Naive B cell (primary cell): Measurements from ENCODE around the gene DISC1. TPM values are rescaled to one million over a fixed set of nuclear protein-coding genes. Genes with fewer than 3 reads are reported as not detected.
"Not testable (repeated sequence)": the region's sequence is repeated elsewhere in the genome, so short reads cannot be mapped to it uniquely, and the experiment has no call there.

Experiments
- ATAC-seq, 2 donors: fragments of 150-1000 bp; cut with Tn5 transposase; 2 replicates each; pipeline ENCODE4 v1.10.0; 2021; ENCODE audit warnings: low read depth in 2 of 2, mild to moderate bottlenecking in 2 of 2, moderate library complexity in 2 of 2
- DNase-seq: peaks from one replicate; pipeline ENCODE4 v3.0.0; 2022
- H3K27ac Mint-ChIP-seq, 6 donors: one replicate each; pipeline ENCODE4 v1.8.0; 2020 to 2022; ENCODE audit warnings: mild to moderate bottlenecking in 6 of 6, mixed read lengths in 6 of 6, moderate library complexity in 5 of 6, inconsistent platforms in 2 of 6
- H3K27me3 Mint-ChIP-seq, 3 donors: one replicate each; pipeline ENCODE4 v1.8.0; 2021 to 2022; ENCODE audit warnings: mixed read lengths in 3 of 3, mild to moderate bottlenecking in 1 of 3
- H3K36me3 Mint-ChIP-seq, 2 donors: one replicate each; pipeline ENCODE4 v1.8.0; 2020 to 2022; ENCODE audit warnings: mixed read lengths in 2 of 2, inconsistent platforms in 1 of 2, mild to moderate bottlenecking in 1 of 2
- H3K4me1 Mint-ChIP-seq, 3 donors: one replicate each; pipeline ENCODE4 v1.8.0; 2020 to 2022; ENCODE audit warnings: mixed read lengths in 3 of 3, inconsistent platforms in 1 of 3, mild to moderate bottlenecking in 1 of 3, moderate library complexity in 1 of 3
- H3K4me3 Mint-ChIP-seq, 8 donors: one replicate each; pipeline ENCODE4 v1.8.0; 2020 to 2022; ENCODE audit warnings: mild to moderate bottlenecking in 8 of 8, mixed read lengths in 8 of 8, moderate library complexity in 8 of 8, inconsistent platforms in 2 of 8
- H3K9me3 Mint-ChIP-seq, 7 donors: one replicate each; pipeline ENCODE4 v1.8.0; 2020 to 2022; ENCODE audit warnings: mixed read lengths in 7 of 7, mild to moderate bottlenecking in 5 of 7, inconsistent platforms in 2 of 7, moderate library complexity in 1 of 7
- polyA plus RNA-seq, 6 donors: library from polyadenylated mRNA; unstranded; fragments of 300-500 nt; fragmentation: Illumina TruSeq; gene quantifications; one replicate each; pipeline ENCODE4 v1.2.3, GENCODE V29; 2021; ENCODE audit warnings: low read depth in 6 of 6

The DISC1 gene
- polyA plus RNA-seq, 6 donors from 2014 or later: 1.3 to 2.2 (median 2.1) TPM; not detected in 1

GRCh38 chr1:231936983-231937775 is 310.6 kb downstream of the DISC1 start:
- Mint-ChIP-seq H3K27ac (peak overlapping the region in 1 of 6 donors; percentile 6), H3K4me3 (no peak overlapping the region), H3K4me1 (peaks cover 0 to 2% (median 0%) of the 10 kb centered on the region in 3 donors)

GRCh38 chr1:231938211-231938610 is 311.6 kb downstream of the DISC1 start:
- H3K27me3 Mint-ChIP-seq: no peaks in the 10 kb centered on the region
- ATAC-seq: no peak
- H3K36me3 Mint-ChIP-seq: peaks cover 8 to 33% of the 10 kb centered on the region in 2 donors
- H3K4me3 Mint-ChIP-seq: no peak overlapping the region
- DNase-seq: no peak
- H3K4me1 Mint-ChIP-seq: peaks cover 0 to 3% (median 2%) of the 10 kb centered on the region in 3 donors
- H3K27ac Mint-ChIP-seq: peak overlapping the region in 1 of 6 donors; percentile 73
- peaks cover 0 to 7% (median 2%) of the 10 kb centered on the region in 7 donors for H3K9me3 Mint-ChIP-seq

More at GRCh38 chr1:231936983-231937775, 310.6 kb downstream of the DISC1 start:
- Mint-ChIP-seq H3K27me3 (no peaks in the 10 kb centered on the region), H3K36me3 (peaks cover 14 to 28% of the 10 kb centered on the region in 2 donors), H3K9me3 (peaks cover 0 to 8% (median 6%) of the 10 kb centered on the region in 7 donors)
- no peak for ATAC-seq
- no peak for DNase-seq

- H3K4me3 Mint-ChIP-seq: no peak overlapping the region
- ATAC-seq (no peak), DNase-seq (no peak)
- H3K27me3 Mint-ChIP-seq: no peaks in the 10 kb centered on the region
- H3K27ac Mint-ChIP-seq: peak overlapping the region in 1 of 6 donors; percentile 73
- peaks cover 0 to 7% (median 2%) of the 10 kb centered on the region in 7 donors for H3K9me3 Mint-ChIP-seq
- peaks cover 8 to 31% of the 10 kb centered on the region in 2 donors for H3K36me3 Mint-ChIP-seq
- H3K4me1 Mint-ChIP-seq: peaks cover 0 to 4% (median 2%) of the 10 kb centered on the region in 3 donors
These were observed 312.1 kb downstream of the DISC1 start for GRCh38 chr1:231938711-231939110.

GRCh38 chr1:231939118-231939517 is 312.5 kb downstream of the DISC1 start:
- Mint-ChIP-seq H3K36me3 (peaks cover 7 to 27% of the 10 kb centered on the region in 2 donors), H3K9me3 (peaks cover 0 to 7% (median 2%) of the 10 kb centered on the region in 7 donors), H3K27me3 (no peaks in the 10 kb centered on the region), H3K4me1 (peaks cover 0 to 4% (median 2%) of the 10 kb centered on the region in 3 donors), H3K27ac (no peak overlapping the region), H3K4me3 (no peak overlapping the region)
- no peak for DNase-seq
- ATAC-seq: no peak

- H3K36me3 Mint-ChIP-seq: peaks cover 4 to 34% of the 10 kb centered on the region in 2 donors
- no peak overlapping the region for H3K27ac Mint-ChIP-seq
- DNase-seq (no peak), ATAC-seq (no peak)
- no peak overlapping the region for H3K4me3 Mint-ChIP-seq
- H3K27me3 Mint-ChIP-seq: no peaks in the 10 kb centered on the region
- H3K9me3 Mint-ChIP-seq: peaks cover 0 to 9% (median 2%) of the 10 kb centered on the region in 7 donors
- H3K4me1 Mint-ChIP-seq: peaks cover 0 to 4% (median 2%) of the 10 kb centered on the region in 3 donors
These were observed 313.5 kb downstream of the DISC1 start for GRCh38 chr1:231940116-231940515.

- Mint-ChIP-seq H3K4me1 (peaks cover 0 to 4% (median 2%) of the 10 kb centered on the region in 3 donors), H3K4me3 (no peak overlapping the region), H3K9me3 (peaks cover 0 to 14% (median 3%) of the 10 kb centered on the region in 7 donors), H3K27me3 (no peaks in the 10 kb centered on the region), H3K27ac (no peak overlapping the region), H3K36me3 (peaks cover 4 to 39% of the 10 kb centered on the region in 2 donors)
- ATAC-seq: no peak
- DNase-seq: no peak
These were observed 314.1 kb downstream of the DISC1 start for GRCh38 chr1:231940701-231941100.

- no peak overlapping the region for H3K4me3 Mint-ChIP-seq
- no peak for DNase-seq
- peaks cover 4 to 21% (median 15%) of the 10 kb centered on the region in 7 donors for H3K9me3 Mint-ChIP-seq
- H3K36me3 Mint-ChIP-seq: peaks cover 4 to 40% of the 10 kb centered on the region in 2 donors
- ATAC-seq: no peak
- no peaks in the 10 kb centered on the region for H3K27me3 Mint-ChIP-seq
- H3K4me1 Mint-ChIP-seq: peaks cover 0 to 4% (median 2%) of the 10 kb centered on the region in 3 donors
- peak overlapping the region in 1 of 6 donors; percentile 3 for H3K27ac Mint-ChIP-seq
These were observed 316.5 kb downstream of the DISC1 start for GRCh38 chr1:231943084-231943483.

- H3K9me3 Mint-ChIP-seq: peaks cover 2 to 20% (median 15%) of the 10 kb centered on the region in 7 donors
- not testable (repeated sequence) for H3K4me1 Mint-ChIP-seq, DNase-seq, H3K27me3 Mint-ChIP-seq, ATAC-seq, H3K4me3 Mint-ChIP-seq, H3K27ac Mint-ChIP-seq
- peaks cover 0 to 17% of the 10 kb centered on the region in 2 donors for H3K36me3 Mint-ChIP-seq
These were observed 321.5 kb downstream of the DISC1 start for GRCh38 chr1:231948102-231948501.

GRCh38 chr1:231949277-231950091 is 322.9 kb downstream of the DISC1 start:
- H3K9me3 Mint-ChIP-seq: peaks cover 0 to 20% (median 15%) of the 10 kb centered on the region in 7 donors

GRCh38 chr1:231950331-231951128 is 323.9 kb downstream of the DISC1 start:
- Mint-ChIP-seq H3K27me3 (no peaks in the 10 kb centered on the region), H3K4me1 (no peaks in the 10 kb centered on the region), H3K4me3 (no peak overlapping the region), H3K9me3 (peaks cover 0 to 17% (median 10%) of the 10 kb centered on the region in 7 donors), H3K36me3 (peaks cover 0 to 3% of the 10 kb centered on the region in 2 donors), H3K27ac (no peak overlapping the region)
- DNase-seq (no peak), ATAC-seq (no peak)

More at GRCh38 chr1:231949277-231950091, 322.9 kb downstream of the DISC1 start:
- no peak for ATAC-seq
- Mint-ChIP-seq H3K27me3 (no peaks in the 10 kb centered on the region), H3K36me3 (peaks cover 0 to 13% of the 10 kb centered on the region in 2 donors), H3K4me3 (no peak overlapping the region), H3K27ac (peak overlapping the region in 1 of 6 donors; percentile 46), H3K4me1 (no peaks in the 10 kb centered on the region)
- DNase-seq: no peak

- DNase-seq (no peak), ATAC-seq (no peak)
- Mint-ChIP-seq H3K27ac (no peak overlapping the region), H3K4me3 (no peak overlapping the region), H3K9me3 (peaks cover 0 to 16% (median 10%) of the 10 kb centered on the region in 7 donors), H3K27me3 (no peaks in the 10 kb centered on the region), H3K4me1 (no peaks in the 10 kb centered on the region), H3K36me3 (no peaks in the 10 kb centered on the region)
These were observed 324.8 kb downstream of the DISC1 start for GRCh38 chr1:231951374-231951773.

- no peak overlapping the region for H3K4me3 Mint-ChIP-seq
- no peaks in the 10 kb centered on the region for H3K4me1 Mint-ChIP-seq
- peaks cover 0 to 8% (median 6%) of the 10 kb centered on the region in 7 donors for H3K9me3 Mint-ChIP-seq
- H3K27me3 Mint-ChIP-seq: no peaks in the 10 kb centered on the region
- DNase-seq: no peak
- ATAC-seq: no peak
- H3K36me3 Mint-ChIP-seq: peaks cover 0 to 1% of the 10 kb centered on the region in 2 donors
- H3K27ac Mint-ChIP-seq: no peak overlapping the region
These were observed 325.6 kb downstream of the DISC1 start for GRCh38 chr1:231952154-231952553.

GRCh38 chr1:231953660-231954059 is 327.1 kb downstream of the DISC1 start:
- Mint-ChIP-seq H3K27ac (peak overlapping the region in 1 of 6 donors; percentile 9), H3K4me3 (no peak overlapping the region), H3K9me3 (no peaks in the 10 kb centered on the region), H3K36me3 (peaks cover 0 to 4% of the 10 kb centered on the region in 2 donors), H3K4me1 (no peaks in the 10 kb centered on the region), H3K27me3 (no peaks in the 10 kb centered on the region)
- ATAC-seq: no peak
- no peak for DNase-seq
